UCSD-AML1 (cell line): ENCODE data around the gene AASS.
"Not testable (repeated sequence)": the region's sequence is repeated elsewhere in the genome, so short reads cannot be mapped to it uniquely, and the experiment has no call there.

Source experiments
- DNase-seq: peaks from one replicate; lab custom pipeline; 2025; ENCODE audit not compliant: unreplicated experiment; lab: John Stamatoyannopoulos, UW

The AASS gene

DNA sequence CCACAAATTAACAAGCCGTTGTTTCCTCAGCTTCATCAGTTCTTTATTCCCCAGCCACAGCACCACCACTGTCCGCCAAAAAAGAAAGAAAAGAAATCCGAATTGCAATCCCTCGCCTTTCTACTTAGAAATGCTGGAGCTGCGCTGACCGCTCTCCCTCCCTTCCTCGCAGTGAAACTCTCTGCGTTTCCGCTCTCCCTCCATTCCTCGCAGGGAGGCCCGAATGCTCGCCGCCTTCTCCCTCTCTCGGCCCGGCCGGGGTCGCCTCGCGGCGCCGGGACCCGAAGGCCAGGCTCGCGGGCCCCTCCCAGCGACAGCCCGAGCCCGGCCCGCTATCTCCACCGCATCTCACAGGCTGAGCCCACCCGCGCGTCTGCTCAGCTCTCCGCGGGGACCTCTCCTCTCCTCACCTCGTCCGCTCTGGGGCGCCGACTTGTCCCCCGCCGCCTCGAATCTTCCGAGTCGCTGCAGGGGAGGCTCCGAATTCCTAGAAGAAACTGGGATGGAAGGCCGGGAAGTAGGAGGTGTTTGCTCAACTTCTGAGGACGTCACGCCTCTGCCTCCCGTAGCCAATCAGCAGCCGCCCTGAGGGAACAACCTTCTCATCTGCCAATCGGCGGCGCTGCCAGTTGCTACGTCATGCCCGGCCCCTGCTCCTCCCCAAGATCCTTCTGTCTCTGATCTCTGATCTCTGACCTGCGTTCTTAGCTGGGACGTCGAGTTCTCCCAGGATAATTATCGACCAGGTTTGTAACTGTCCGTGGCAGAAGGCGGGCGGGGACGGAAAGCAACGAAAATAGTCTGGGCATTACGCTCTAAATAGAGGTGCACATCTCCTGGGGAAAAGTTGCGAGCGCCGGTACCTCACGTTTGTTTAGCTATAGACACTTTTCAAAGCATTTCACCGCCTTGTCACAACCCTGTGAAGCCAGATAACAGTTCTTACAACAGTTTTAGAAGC, at the start of gene AASS:
AASS (minus strand) TSS at position 499 of the 961 bp plus-strand sequence. CDS start 10,523 bp downstream, outside the sequence.
- DNase-seq, result peak; percentile 1

DNA sequence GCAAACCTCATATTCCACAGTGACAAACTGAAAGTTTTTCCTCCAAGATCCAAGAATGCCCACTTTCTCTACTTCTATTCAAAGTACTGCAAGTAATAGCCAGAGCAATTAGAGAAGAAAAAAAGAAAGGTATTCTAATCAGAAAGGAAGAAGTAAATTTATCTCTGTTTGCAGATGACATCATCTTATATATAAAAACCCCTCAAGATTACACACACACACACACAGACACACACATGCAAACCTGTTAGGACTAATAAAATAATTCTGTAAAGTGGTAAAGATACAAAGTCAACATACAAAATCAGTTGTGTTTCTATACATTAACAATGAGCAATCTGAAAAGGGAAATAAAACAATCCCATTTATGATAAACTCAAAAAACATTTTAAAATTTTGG, 44.7 kb upstream of the AASS start:
- no peak for DNase-seq

DNA sequence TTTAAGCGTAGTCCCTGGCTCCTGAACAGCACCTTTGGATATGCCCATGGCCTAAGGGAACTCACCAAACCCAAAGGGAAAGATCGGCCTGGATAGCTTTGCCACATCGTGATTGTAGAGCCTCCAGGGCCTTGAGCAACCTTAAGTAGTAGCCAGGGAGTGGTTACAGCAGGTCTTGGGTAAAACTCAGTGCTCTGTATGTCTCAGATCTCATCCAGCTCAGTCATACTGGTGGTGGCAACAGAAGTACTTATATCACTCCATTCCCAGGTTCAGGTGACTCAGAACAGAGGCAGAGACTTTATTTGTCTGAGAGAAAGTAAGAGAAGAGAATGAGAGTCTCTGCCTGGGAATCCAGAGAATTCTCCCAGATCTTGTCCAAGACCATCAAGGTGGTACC, 39.1 kb upstream of the AASS start:
- DNase-seq, result no peak

DNA sequence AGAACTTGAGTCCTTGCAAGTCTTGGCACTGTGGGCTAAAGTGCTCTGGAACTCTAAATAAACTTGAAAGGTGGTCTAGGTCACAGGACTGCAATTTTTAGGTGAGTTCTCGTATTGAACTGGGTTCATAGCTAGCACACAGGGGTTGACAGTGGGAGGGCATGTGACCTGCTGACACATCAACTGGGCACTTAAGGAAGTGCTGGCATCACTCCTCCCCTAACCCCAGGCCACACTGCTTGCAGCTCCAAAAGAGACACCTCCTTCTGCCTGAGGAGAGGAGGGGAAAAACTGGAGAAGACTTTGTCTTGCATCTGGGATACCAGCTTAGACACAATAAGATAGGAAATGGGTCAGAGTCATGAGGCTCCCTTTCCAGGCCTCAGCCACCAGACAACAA, 38.0 kb upstream of the AASS start:
- DNase-seq, result no peak

DNA sequence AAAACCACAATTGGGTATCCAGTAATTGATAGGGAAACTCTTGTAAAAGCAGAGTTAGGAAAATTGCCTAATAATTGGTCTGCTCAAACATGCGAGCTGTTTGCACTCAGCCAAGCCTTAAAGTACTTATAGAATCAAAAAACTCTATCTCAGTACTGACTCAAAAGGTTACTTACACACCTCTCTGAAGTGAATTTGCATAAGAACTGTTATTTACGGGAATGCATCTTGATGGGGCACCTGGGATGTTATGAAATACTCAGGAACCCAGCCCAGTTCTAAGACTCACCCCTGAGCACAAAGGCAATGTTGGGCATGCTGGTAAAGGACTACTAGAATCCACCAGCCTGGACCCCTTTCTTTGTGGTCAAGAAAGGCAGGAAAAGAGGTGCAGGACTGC, 28.1 kb upstream of the AASS start:
- DNase-seq, result not testable (repeated sequence)

DNA sequence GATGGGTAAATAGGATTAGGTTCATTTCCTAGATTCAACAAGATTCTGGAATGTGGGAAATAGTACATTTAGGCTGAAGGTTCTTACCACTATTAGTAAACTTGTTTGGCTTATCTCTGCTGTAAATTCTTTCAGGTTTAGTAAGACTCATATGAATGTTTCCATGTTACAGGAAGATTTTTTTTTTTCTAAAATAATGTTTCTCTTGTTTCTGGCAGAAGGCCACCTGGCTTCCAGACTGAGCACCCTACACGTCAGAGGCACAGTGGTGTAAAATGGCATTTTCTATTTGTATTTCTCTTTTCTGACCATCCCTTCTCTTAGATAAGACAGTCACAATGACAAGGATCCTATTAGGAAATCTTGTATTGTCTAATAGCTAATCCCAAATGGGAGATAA, 22.7 kb upstream of the AASS start:
- no peak for DNase-seq

DNA sequence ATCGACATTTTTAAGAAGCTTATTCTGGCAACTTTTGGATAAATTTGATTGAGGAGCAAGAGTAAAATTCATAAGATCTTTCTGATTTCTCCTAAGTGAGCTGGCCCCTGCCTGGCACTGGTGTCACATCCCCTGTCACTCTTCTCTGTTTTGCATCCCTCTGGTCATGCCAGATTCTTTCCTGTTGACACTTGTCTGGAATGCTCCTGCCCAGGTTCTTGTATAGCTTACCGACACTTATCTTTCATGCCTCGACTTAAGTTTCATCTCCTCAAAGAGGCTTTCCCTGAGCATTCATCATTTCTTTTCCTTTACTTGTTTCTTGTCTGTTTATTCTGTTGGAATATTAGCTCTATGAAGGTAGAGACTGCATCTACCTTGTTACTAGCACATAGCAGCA, 22.2 kb upstream of the AASS start:
- no peak for DNase-seq

DNA sequence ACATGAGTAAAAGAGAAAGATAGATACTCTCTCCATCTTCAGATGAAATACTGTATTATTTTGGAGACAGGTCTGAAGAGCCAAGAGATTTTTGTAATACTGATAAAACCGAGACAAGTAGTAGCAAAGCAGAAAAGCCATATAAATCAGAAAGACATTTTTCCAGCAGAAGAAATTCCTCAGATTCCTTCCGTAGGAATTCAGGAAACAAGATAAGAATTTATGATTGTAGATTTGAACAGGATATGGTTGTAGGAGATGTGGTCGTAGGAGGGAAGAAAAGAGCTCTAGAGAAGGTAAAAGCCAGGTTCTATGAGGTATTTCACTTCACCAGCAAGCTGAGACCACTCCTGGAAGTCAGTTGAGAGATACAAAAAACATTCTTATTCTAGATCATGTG, 17.6 kb upstream of the AASS start:
- DNase-seq, result no peak

DNA sequence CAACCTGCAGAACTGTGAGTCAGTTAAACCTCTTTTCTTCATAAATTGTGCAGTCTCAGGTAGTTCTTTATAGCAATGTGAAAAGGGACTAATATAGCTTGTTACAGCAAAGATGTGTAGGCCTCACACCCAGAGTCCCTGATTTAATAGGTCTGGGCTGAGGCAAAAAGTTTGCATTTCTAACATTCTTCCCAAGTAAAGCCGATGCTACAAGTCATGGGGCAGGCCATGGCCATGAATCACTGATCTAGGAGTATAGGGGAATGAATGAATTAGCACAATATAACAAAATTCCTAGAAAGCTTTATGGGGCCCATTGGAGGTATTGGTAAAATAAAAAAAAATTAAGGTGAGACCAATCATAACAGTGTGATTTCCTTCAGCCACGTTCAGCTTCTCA, 11.5 kb upstream of the AASS start:
- DNase-seq, result no peak

DNA sequence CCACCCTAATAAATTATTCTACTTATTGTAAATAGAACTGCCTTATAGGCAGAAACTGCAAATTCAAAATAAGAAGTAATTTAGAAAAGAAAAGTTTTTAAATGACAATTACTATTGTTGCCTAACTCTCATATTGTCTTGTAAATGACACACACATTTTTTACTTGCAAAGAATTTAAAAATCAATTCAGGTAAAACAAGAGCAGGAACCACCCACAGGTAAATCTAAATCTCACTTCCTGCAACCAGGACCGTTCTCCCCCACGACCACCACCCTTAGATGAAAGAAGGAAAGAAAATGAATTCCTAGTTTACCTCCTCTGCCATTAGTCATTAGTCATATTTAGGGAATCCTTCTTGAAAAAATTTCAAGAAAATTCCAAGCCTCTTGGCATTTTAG, 4.8 kb upstream of the AASS start:
- DNase-seq, result no peak

DNA sequence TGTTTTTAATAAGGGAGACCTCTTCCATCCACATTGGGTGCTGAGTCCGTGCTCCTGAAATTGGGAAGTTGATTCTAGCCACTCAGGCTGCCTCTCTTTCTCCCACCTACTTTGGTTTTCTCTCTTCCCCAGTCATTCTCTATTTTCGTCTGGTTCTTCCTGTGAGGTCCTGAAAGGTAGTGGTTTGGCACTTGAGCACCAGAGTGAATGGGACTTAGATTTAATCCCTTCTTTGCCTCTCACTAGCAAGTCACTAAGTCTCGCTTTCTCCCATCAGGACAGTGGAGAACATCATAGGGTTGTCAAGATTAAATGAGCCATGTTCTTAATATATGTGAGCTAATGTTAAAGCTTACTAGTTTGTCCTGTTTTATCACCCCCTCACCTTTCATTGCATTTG, 4.0 kb upstream of the AASS start:
- no peak for DNase-seq

DNA sequence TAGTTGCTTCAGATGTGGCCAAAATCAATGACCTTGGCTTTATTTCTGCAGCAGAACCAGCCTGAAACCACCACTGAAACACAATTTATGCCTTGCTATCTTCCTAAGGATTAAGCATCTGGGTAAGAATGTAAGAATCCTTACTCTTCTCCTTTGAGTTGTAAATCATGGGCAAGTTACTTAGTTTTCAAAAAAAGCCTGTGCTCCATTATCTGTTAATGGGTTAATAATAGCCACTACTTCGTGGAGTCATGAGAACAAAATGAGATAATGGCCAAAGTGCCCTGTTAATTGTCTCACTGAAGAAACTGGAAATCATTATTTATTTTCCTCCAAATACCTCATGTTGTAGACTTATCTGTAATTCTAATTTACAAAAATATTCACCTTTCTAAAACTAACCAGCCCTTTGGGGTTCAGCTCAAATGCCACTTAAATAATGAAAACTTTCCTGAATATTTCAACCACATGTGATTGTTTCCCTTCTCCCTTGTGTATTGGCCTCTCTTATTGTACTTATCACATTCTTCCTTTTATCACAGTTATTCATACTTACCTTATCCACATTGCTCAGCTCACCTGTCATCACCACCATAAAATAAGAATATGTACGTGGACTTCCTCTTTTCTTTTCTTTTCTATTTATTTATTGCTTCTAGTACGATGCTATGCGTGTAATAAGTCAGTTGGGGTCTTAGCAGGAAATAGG, 2.0 kb upstream of the AASS start:
- no peak for DNase-seq

DNA sequence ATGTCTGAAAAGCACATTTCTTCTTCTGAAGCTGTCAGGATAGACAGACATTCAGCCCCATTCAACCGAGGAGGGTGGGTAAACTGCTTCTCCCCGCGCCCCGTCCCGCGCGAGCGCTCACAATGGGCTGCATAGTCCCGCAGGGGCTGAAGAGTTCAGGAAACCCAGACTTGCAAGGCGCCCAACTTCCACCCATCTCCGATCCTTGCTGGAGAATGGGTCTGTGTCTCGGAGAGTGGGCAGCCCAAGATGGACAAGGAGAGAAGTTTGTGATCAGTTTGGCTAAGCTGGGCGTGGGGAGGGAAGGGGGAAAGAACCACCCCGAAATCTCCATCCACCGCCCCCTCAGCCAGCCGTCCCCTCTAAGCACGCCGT, 686 bp downstream of the AASS start:
- no peak for DNase-seq

DNA sequence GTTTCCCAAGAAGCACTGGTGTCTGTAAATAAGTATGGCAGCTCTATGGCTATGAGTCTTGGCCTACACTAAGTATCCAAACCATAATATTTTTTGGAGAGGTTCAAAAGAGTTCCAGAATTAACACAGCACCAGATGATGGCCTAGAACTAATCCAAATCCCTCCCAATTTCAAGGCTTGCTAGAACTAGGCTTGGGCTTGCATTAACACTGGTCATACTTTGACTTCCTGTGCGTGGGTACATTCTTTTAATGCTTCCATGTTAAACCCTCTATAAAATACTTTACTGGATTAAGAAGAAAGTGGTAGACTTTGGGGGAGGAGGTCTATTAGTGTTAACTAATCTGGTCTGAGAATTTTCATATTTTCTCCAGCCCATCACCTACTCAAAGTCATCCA, 3.1 kb downstream of the AASS start:
- DNase-seq, result no peak

DNA sequence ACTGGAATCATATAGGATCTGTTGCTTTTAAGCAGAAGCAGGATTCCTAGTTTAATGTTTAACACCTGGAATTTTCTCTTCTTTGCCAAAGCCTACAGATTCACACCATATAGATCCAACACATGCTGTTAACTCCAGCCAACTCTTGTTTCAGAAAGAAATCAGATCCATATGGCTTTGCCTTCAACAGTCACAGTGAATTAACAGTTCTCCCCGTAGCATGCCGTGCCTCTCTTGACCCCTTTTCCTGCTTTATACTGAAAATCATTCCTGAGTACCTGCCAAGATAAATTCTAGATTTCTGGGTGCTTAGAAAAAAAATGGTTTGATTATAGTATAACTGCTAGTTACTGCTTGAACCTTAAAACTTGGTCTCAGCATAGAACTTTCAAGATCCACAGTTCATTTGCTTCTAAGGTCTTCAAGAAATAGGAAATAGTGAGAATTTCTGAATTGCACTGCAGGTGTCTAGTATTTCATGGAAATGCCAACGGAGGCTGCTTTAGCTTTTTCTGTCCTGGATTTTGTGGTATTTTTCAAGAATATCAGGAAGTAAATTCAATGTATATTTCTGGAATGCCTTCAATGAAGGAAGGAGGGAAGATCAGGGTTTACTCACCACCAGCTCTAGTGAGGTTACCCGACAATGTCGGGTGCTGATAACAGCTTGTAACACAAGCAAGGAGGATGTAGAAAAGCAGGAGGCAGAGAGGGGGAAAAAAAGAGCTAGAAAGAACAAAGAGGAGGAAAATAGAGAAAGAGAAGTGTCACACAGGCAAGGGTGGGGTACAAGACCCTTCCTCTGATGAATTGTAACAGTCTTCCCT, 6.6 kb downstream of the AASS start:
- DNase-seq, result no peak

DNA sequence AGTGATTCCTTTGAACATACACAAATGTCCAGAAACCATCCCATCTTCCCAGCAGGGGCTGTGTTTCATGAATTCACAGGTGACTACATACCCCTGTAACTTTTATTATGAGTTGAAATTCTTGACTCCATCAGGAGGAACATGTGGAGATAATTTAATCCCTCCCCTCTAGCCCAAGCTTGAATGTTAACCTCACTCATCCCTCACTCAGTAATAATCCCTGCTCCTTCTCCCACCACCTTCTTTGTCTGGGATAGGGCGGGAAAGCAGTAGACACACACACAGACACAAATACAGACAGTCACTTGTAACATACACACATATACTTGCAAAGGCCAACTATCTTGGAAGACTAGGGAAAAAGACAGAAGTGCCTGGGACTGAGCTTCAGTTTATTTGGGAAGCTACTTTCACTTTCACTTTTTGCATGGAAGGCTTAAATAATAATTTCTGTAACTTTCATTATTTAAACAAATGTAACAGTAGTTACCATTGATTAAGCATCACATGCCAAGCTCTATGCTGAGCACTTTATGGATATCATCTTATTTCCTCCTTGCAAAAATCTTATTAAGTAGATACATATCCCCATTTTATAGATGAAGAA, 7.3 kb downstream of the AASS start:
- DNase-seq, result no peak

DNA sequence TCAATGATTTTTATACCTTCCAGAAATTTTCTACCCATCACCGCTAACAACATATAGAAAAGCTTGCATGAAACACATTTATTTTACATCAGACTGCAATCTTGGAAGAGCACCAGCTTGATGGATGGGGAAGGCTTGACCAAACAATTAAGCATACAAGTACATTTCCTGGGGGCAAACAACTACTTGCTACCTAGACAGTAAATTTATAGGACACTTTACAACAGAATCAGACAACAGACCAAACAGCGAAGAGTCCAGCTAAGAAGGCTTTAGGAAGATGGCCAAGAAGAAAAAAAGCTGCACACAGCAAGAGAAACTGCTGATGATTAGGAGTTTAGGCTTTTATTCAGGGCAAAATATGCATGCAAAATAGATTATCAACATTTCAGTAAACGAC, 8.0 kb downstream of the AASS start:
- no peak for DNase-seq

DNA sequence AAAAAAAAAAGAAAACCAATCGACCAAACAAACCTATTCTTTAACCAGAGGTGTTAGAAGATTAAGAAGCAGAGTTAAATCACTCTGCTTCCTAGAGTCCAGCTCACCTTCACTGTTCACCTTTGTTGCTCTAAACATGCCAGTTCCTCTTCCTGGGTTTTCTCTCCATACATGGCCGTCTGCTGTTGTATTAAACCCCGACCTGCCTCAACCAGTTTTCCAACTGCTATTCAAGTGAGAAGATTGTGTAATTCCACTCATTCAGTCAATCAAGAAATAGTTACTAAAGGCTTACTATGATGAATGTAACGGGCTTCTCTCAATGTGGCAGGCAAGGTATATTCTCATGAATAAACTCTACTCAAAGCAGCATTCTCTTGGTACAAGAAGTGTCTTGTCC, 8.8 kb downstream of the AASS start:
- DNase-seq, result no peak

DNA sequence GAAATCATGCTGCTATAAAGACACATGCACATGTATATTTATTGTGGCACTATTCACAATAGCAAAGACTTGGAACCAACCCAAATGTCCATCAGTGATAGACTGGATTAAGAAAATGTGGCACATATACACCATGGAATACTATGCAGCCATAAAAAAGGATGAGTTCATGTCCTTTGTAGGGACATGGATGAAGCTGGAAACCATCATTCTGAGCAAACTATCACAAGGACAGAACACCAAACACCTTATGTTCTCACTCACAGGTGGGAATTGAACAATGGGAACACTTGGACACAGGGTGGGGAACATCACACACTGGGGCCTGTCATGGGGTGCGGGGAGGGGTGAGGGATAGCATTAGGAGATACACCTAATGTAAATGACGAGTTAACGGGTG, 9.3 kb downstream of the AASS start:
- not testable (repeated sequence) for DNase-seq

DNA sequence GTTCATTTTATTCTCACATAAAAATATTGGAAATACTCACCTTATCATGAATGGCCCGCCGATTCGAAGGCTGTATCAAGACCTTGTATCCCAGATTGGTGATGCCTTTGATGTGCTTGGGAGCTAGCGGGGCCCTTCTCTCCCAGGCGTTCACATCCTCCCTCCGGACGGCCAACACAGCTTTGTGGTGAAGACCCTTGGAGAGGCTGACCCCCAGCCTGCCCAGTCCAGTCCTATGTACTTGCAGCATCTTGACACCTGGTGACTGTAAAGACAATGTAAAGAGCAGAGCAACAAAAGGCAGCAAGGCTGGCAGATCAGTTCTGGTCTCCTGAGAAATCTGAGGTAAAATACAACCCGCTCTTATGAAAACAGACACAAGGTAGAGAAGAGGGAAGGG, 10.6 kb downstream of the AASS start:
- DNase-seq, result no peak

DNA sequence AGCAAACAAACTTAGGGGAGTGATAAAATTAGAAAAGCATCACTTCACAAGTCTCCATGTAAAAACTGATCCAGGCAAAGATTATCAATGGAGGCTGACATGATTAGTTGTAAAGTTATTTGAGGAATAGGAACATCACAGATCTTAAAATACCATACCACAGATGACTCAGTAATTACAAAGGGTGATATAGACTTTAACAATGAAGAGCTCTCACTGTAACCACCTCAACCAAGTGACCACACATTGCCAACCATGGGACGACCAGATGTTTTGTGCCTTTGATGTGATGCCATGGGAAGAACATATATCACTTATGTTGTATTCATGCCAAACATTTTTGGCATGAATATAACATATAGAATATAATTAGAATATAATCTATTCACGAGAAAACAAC, 11.7 kb downstream of the AASS start:
- DNase-seq, result no peak
